ENCODE measurements around the gene TRAF7.

The TRAF7 gene

DNA sequence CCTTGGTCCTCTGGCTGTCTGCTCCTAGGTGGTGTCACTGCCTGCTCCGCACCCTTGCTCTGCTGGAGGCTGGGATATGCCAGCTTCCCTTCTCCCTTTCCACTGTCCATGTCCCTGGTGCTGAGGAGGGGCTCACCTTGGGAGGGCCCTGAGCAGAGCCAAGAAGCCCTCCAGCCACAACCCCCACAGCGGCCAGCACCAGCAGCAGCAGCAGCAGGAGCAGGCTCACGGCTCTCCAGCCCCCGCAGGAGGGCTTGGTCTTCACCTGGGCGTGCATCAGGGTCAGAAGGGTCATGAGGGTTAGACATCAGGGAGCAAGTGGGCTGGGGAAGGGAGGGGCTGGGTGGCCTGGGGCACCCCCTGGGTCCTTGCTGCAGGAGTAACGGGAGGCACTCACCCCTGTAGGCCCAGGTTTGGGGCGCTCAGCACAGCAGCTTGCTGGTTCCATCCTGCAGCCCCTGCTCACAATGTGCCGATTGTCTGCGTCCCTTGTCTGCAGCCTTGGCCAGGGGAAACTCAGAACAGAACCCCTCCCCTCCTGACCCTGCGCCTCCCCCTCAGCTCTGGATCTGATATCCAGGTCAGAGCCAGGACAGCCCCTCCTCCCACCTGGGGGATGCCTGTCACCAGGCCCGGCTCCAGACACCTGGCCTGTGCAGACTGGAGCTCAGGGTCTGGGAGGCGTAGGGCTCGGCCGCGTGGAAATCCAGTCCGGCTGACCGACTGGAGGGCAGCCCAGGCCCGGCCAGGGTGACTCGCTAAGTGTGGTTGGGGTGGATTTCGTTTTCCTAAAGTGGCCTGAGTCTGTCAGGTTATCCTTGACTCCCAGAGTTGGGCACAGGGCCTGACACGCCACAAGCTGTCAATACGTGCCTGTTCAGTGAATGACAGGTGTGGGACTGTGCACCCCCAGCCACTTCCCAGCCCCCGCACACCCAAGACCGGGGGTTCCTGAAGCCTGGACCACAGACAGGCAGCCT lies 55.1 kb downstream of the TRAF7 start, which contains the start of gene BRICD5:
Gene BRICD5, minus strand, starts transcription at position 478 of the 980 bp plus-strand sequence. Its CDS starts 30 bp downstream, at position 448.
- no peaks in the 10 kb centered on the region; the same call in 1 of the 2 replicates for H3K36me3 ChIP-seq (ENCODE audit: insufficient read depth, low read length)
- no peaks in the 10 kb centered on the region for H3K9me3 ChIP-seq (ENCODE audit: insufficient read depth, low read depth, low read length)
- H3K4me2 ChIP-seq (ENCODE audit: low read depth, low read length, poor library complexity, severe bottlenecking) = no peak within 1 kb of the TSS
- H3K9ac ChIP-seq (ENCODE audit: low read depth, low read length, poor library complexity, severe bottlenecking) = no peak within 1 kb of the TSS
- TF ChIP-seq EZH2phosphoT487 (IDR thresholded peaks at IDR 0.05; ENCODE audit: borderline replicate concordance) (no peak), CTCF (conservative IDR thresholded peaks at IDR 0.05; ENCODE audit: low read length) (no peak)
- no peaks in the 10 kb centered on the region for H4K20me1 ChIP-seq (ENCODE audit: insufficient read depth, low read length, poor library complexity, severe bottlenecking)
- no peak within 1 kb of the TSS for H3K4me3 ChIP-seq (ENCODE audit: low read length, poor library complexity, severe bottlenecking)
- no peaks in the 10 kb centered on the region for H3K27me3 ChIP-seq (ENCODE audit: insufficient read depth, low read length, poor library complexity, severe bottlenecking)
- H3K79me2 ChIP-seq (ENCODE audit: insufficient read depth, low read length) = peaks cover 22% of the 10 kb centered on the region
- H3K9me2 ChIP-seq (replicated peaks; ENCODE audit: low read depth, low read length) = no peaks in the 10 kb centered on the region
- peaks cover 5% of the 10 kb centered on the region for H3K4me1 ChIP-seq (ENCODE audit: insufficient read depth, low read length, poor library complexity, severe bottlenecking)
- H2AFZ ChIP-seq (ENCODE audit: low read length) = no peak within 1 kb of the TSS
- no peaks in the 10 kb centered on the region for H3F3A ChIP-seq (ENCODE audit: low read depth)

DNA sequence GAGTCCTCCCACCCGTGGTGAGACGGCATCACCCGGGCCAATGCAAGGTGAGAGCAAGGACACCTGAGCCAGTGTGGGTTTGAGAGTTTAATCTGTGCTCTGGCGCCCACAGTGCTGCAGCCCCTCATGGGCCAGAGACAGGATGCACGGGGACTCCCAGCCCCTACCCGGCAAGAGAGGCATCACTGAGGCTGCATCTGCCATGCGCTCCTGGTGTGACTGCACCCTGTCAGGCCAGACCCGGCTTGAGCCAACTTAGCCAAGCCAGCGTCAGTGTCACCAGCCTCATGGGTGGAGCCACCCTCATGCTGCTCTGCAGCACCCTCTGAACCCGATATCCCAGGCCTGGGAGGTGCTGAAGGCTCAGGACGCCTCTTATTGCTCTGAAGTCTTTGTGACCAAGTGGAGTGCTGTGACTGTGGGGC lies 56.4 kb downstream of the TRAF7 start:
- Histone ChIP-seq H3K9me3 (ENCODE audit: insufficient read depth, low read depth, low read length) (no peaks in the 10 kb centered on the region), H2AFZ (ENCODE audit: low read length) (no peak overlapping the region), H3K9ac (ENCODE audit: low read depth, low read length, poor library complexity, severe bottlenecking) (no peak overlapping the region), H3K36me3 (ENCODE audit: insufficient read depth, low read length) (no peaks in the 10 kb centered on the region; the same call in 1 of the 2 replicates), H4K20me1 (ENCODE audit: insufficient read depth, low read length, poor library complexity, severe bottlenecking) (no peaks in the 10 kb centered on the region), H3K9me2 (replicated peaks; ENCODE audit: low read depth, low read length) (no peaks in the 10 kb centered on the region), H3K4me2 (ENCODE audit: low read depth, low read length, poor library complexity, severe bottlenecking) (no peak overlapping the region), H3K27me3 (ENCODE audit: insufficient read depth, low read length, poor library complexity, severe bottlenecking) (no peaks in the 10 kb centered on the region), H3K4me3 (ENCODE audit: low read length, poor library complexity, severe bottlenecking) (no peak overlapping the region), H3K79me2 (ENCODE audit: insufficient read depth, low read length) (peaks cover 16% of the 10 kb centered on the region), H3F3A (ENCODE audit: low read depth) (no peaks in the 10 kb centered on the region), H3K4me1 (ENCODE audit: insufficient read depth, low read length, poor library complexity, severe bottlenecking) (peaks cover 5% of the 10 kb centered on the region)
- no peak for TF ChIP-seq EZH2phosphoT487 (IDR thresholded peaks at IDR 0.05; ENCODE audit: borderline replicate concordance)
- no peak for TF ChIP-seq CTCF (conservative IDR thresholded peaks at IDR 0.05; ENCODE audit: low read length)

DNA sequence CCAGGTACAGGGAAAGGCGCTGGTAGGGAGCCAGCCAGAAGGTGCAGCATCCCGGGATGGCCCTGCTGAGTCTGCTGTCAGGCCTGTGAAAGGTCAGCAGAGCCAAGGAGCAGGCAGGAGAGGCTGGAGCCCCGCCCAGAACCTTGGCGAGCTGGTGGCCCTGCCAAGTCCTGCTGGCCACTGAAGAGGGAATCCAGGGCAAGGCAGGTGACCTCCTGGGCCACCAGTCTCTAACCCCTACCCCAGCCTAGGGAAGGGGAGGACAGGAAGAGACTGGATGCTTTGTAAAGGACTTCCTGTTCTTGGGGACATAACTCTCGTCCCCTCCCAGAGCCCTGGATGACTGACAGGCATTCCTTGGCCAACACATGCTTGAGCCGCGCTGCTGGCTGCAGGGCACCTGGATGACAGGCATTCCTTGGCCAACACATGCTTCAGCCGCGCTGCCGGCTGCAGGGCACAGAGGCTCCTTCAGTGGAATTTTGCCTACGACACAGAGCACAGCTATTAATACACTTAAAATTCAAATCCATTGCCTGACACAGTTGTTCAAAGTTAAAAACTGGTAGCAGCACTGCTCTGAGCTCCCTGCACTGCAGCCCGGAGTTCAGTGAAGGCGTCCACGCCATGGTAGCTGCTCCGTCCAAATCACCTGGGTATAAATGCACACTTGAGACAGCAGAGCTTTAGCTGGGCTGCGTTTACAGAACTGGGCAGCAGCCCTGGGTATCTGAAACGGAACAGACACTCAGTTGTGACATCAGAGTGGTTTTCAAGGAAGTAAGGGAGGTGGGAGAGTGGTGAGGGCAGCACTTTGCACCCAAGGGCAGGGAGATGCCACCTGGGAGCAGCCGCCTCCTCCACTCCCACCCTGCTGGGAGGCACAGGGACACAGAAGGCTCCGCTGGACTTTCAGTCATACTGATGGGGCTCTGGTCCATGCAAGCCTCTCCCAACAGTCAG lies 57.1 kb downstream of the TRAF7 start:
- TF ChIP-seq CTCF (conservative IDR thresholded peaks at IDR 0.05; ENCODE audit: low read length) (no peak), EZH2phosphoT487 (IDR thresholded peaks at IDR 0.05; ENCODE audit: borderline replicate concordance) (no peak)

More for the DNA sequence above, 57.1 kb downstream of the TRAF7 start:
- no peaks in the 10 kb centered on the region for H3F3A ChIP-seq (ENCODE audit: low read depth)
- no peaks in the 10 kb centered on the region; the same call in 1 of the 2 replicates for H3K36me3 ChIP-seq (ENCODE audit: insufficient read depth, low read length)
- H3K27me3 ChIP-seq (ENCODE audit: insufficient read depth, low read length, poor library complexity, severe bottlenecking) = no peaks in the 10 kb centered on the region
- H4K20me1 ChIP-seq (ENCODE audit: insufficient read depth, low read length, poor library complexity, severe bottlenecking) = no peaks in the 10 kb centered on the region
- H3K4me2 ChIP-seq (ENCODE audit: low read depth, low read length, poor library complexity, severe bottlenecking) = peak overlapping the region; percentile 80
- H3K9me3 ChIP-seq (ENCODE audit: insufficient read depth, low read depth, low read length) = no peaks in the 10 kb centered on the region
- H3K9ac ChIP-seq (ENCODE audit: low read depth, low read length, poor library complexity, severe bottlenecking) = peak overlapping the region; percentile 68
- peaks cover 5% of the 10 kb centered on the region for H3K4me1 ChIP-seq (ENCODE audit: insufficient read depth, low read length, poor library complexity, severe bottlenecking)
- no peaks in the 10 kb centered on the region for H3K9me2 ChIP-seq (replicated peaks; ENCODE audit: low read depth, low read length)
- no peak overlapping the region for H2AFZ ChIP-seq (ENCODE audit: low read length)
- H3K79me2 ChIP-seq (ENCODE audit: insufficient read depth, low read length) = peaks cover 16% of the 10 kb centered on the region
- peak overlapping the region; percentile 73 for H3K4me3 ChIP-seq (ENCODE audit: low read length, poor library complexity, severe bottlenecking)
